GM12878 (cell line): Measurements from ENCODE around the gene ARHGEF38. TPM values are rescaled to one million over a fixed set of nuclear protein-coding genes. Genes with fewer than 3 reads are reported as not detected.

Source experiments
- ATAC-seq: fragments of 200-7000 bp; cut with Tn5 transposase; 3 replicates; pipeline ENCODE4 v1.9.1; 2020; ENCODE audit warnings: mild to moderate bottlenecking, moderate library complexity
- BruUV-seq: library from RNA; stranded (reverse); fragments of 400-500 nt; replicated peaks from 2 replicates; lab custom pipeline; 2021; lab: Mats Ljungman, UMichigan
- CTCF ChIA-PET: fragments of 300-600 bp; sonication (Branson Sonifier 250); formaldehyde crosslinking; extraction: SDS; loops from one replicate; lab custom pipeline; 2021; ENCODE audit warnings: inconsistent platforms; lab: Yijun Ruan, JAX
- POLR2A ChIA-PET: fragments of 350-600 bp; formaldehyde crosslinking; extraction: SDS; loops from one replicate; lab custom pipeline; 2021; ENCODE audit warnings: inconsistent platforms; lab: Charles Lee
- RAD21 ChIA-PET: fragments of 300-600 bp; sonication (Branson Sonifier 250); formaldehyde crosslinking; loops from one replicate; lab custom pipeline; 2023; ENCODE audit warnings: antibody characterized with exemption; ENCODE audit not compliant: unreplicated experiment; lab: Charles Lee
- SMC1A ChIA-PET: fragments of 300-600 bp; sonication (Branson Sonifier 250); formaldehyde crosslinking; loops from one replicate; lab custom pipeline; 2023; ENCODE audit not compliant: unreplicated experiment, uncharacterized antibody; lab: Charles Lee
- DNase-seq: peaks from one replicate; pipeline ENCODE4 v3.0.0-alpha.2; 2011; ENCODE audit warnings: low read depth, low spot score
- FAIRE-seq: peaks from 3 replicates; lab custom pipeline; 2011; peaks lifted over from hg19 to GRCh38; lab: Jason Lieb, UNC
- H2AFZ ChIP-seq: 2 replicates; pipeline ENCODE4 v1.6.0; 2011; ENCODE audit warnings: low read depth, low read length, control low read depth; ENCODE audit not compliant: control insufficient read depth
- H3K27ac ChIP-seq: 2 replicates; pipeline ENCODE4 v1.5.1; 2011; ENCODE audit warnings: control low read depth; ENCODE audit not compliant: control insufficient read depth, insufficient read depth
- H3K27me3 ChIP-seq, 2 experiments: replicated peaks in 1 of 2; 2 replicates each; pipeline versions ENCODE4 v1.6.0 to v1.6.1; 2011; ENCODE audit warnings: low read length in 1 of 2; ENCODE audit not compliant: control insufficient read depth in 2 of 2, insufficient read depth in 2 of 2
- H3K36me3 ChIP-seq, 2 experiments: 2 replicates each; pipeline ENCODE4 v1.5.1; 2011; ENCODE audit warnings: low read length in 1 of 2; ENCODE audit not compliant: control insufficient read depth in 2 of 2, insufficient read depth in 2 of 2
- H3K4me1 ChIP-seq: 2 replicates; pipeline ENCODE4 v1.6.1; 2011; ENCODE audit warnings: mild to moderate bottlenecking, low read length, moderate library complexity, mixed read lengths; ENCODE audit not compliant: control insufficient read depth, insufficient read depth
- H3K4me2 ChIP-seq: 2 replicates; pipeline ENCODE4 v1.6.0; 2011; ENCODE audit warnings: control low read depth; ENCODE audit not compliant: control insufficient read depth, insufficient read depth
- H3K4me3 ChIP-seq: fragments of 200-600 bp; sonication (generic); 2 replicates; pipeline ENCODE4 v1.5.1; 2016
- H3K79me2 ChIP-seq: 2 replicates; pipeline ENCODE4 v1.6.0; 2011; ENCODE audit warnings: low read length; ENCODE audit not compliant: control insufficient read depth, insufficient read depth
- H3K9ac ChIP-seq: 2 replicates; pipeline ENCODE4 v1.8.0; 2011; ENCODE audit warnings: low read length, control low read depth, mixed read lengths; ENCODE audit not compliant: control insufficient read depth, insufficient read depth
- H3K9me3 ChIP-seq: replicated peaks from 3 replicates; pipeline ENCODE4 v1.5.1; 2011; ENCODE audit warnings: mild to moderate bottlenecking, low read length; ENCODE audit not compliant: control insufficient read depth, insufficient read depth
- H4K20me1 ChIP-seq: 2 replicates; pipeline ENCODE4 v1.6.0; 2011; ENCODE audit not compliant: control insufficient read depth, insufficient read depth
- CBX3 ChIP-seq: fragments of 200-600 bp; sonication (generic); IDR thresholded peaks from 2 replicates; pipeline ENCODE4 v1.6.1; 2016; ENCODE audit warnings: low read depth, borderline replicate concordance
- CEBPB ChIP-seq, 2 experiments: fragments of 150-350 bp in 1 of 2; IDR thresholded peaks; 2 replicates each; pipeline ENCODE4 v1.6.1; 2012 to 2014; ENCODE audit warnings: low read depth in 2 of 2, low read length in 2 of 2, borderline replicate concordance in 1 of 2, inconsistent platforms in 1 of 2
- LARP7 ChIP-seq: fragments of 450-650 bp; IDR thresholded peaks from 2 replicates; pipeline ENCODE4 v1.6.1; 2017; ENCODE audit warnings: mild to moderate bottlenecking
- NFIC ChIP-seq: IDR thresholded peaks from 2 replicates; pipeline ENCODE4 v1.6.1; 2012; ENCODE audit warnings: low read depth, mild to moderate bottlenecking, inconsistent platforms, low read length, moderate library complexity
- POLR2A ChIP-seq: IDR thresholded peaks from 2 replicates; pipeline ENCODE4 v1.6.1; 2011; ENCODE audit warnings: low read depth, mild to moderate bottlenecking, low read length
- POU2F2 ChIP-seq: IDR thresholded peaks from 3 replicates; pipeline ENCODE4 v1.6.1; 2011; ENCODE audit warnings: low read depth, mild to moderate bottlenecking, low read length, borderline replicate concordance
- RCOR1 ChIP-seq: conservative IDR thresholded peaks from 2 replicates; pipeline ENCODE4 v1.6.1; 2012; ENCODE audit warnings: low read depth, low read length, improper control_type of control experiment
- SMARCA5 ChIP-seq: fragments of 450-650 bp; IDR thresholded peaks from 2 replicates; pipeline ENCODE4 v1.6.1; 2017; ENCODE audit warnings: mild to moderate bottlenecking
- TCF3 ChIP-seq: IDR thresholded peaks from 2 replicates; pipeline ENCODE4 v1.6.1; 2012; ENCODE audit warnings: low read depth, mild to moderate bottlenecking, low read length, borderline replicate concordance; ENCODE audit not compliant: insufficient read depth
- ZBED1 ChIP-seq: IDR thresholded peaks from 2 replicates; pipeline ENCODE4 v1.6.1; 2016; ENCODE audit warnings: borderline replicate concordance
- ZZZ3 ChIP-seq: IDR thresholded peaks from 2 replicates; pipeline ENCODE4 v1.6.1; 2011; ENCODE audit warnings: low read depth; ENCODE audit not compliant: control insufficient read depth, insufficient read length
- WGBS: methylation state at CpG from one replicate; pipeline ENCODE4 v1.1.6; 2016; ENCODE audit warnings: low lambda C conversion rate; ENCODE audit not compliant: insufficient replicate concordance, insufficient coverage; ENCODE audit errors: missing lambda C conversion rate; 5-methylcytosine and 5-hydroxymethylcytosine counted together
- in situ Hi-C: fragments of 300-500 bp; cut with MboI; formaldehyde crosslinking; loops from 9 replicates; pipeline ENCODE4 v1.14.3; 2018; ENCODE audit warnings: mixed read lengths
- intact Hi-C: fragments of 100-400 bp; cut with micrococcal nuclease; formaldehyde crosslinking; loops from one replicate; pipeline ENCODE4 v1.14.2; 2022; ENCODE audit not compliant: unreplicated experiment
- polyA plus RNA-seq, 11 experiments: library from polyadenylated mRNA; depleted of rRNA in 4 of 11; unstranded in 6 of 11; stranded (reverse) in 5 of 11; fragments of >200 nt; fragmentation: Nextera tagmentation in 4 of 11; fragmentation: Illumina TruSeq in 1 of 11; extraction: Ambion mirVana in 4 of 11; extraction: Trizol in 1 of 11; gene quantifications; 1 replicate in 1 of 11; 2 replicates in 10 of 11; pipeline versions ENCODE4 v1.2.1 to v1.2.3, GENCODE V29; 2011 to 2016; ENCODE audit warnings: inconsistent platforms in 2 of 11, missing spikeins in 2 of 11, low read depth in 1 of 11
- total RNA-seq, 4 experiments: library from RNA; depleted of rRNA in 3 of 4; stranded (reverse); fragments of >200 nt in 3 of 4; fragmentation: Illumina TruSeq in 1 of 4; extraction: Trizol in 1 of 4; gene quantifications; 2 replicates each; pipeline versions ENCODE4 v1.2.1 to v1.2.3, GENCODE V29; 2013 to 2021
- TF ChIP-seq, protein P1 (sequence below): fragments of 450-650 bp; IDR thresholded peaks from 2 replicates; pipeline ENCODE4 v1.6.1; 2017; ENCODE audit warnings: low read depth, mild to moderate bottlenecking, moderate library complexity
- TF ChIP-seq, protein P2 (sequence below): fragments of 450-650 bp; IDR thresholded peaks from 2 replicates; pipeline ENCODE4 v1.6.1; 2017; ENCODE audit warnings: antibody characterized with exemption, mild to moderate bottlenecking, moderate library complexity
- TF ChIP-seq, protein P3 (sequence below): IDR thresholded peaks from 2 replicates; pipeline ENCODE4 v1.6.1; 2012; ENCODE audit warnings: mild to moderate bottlenecking, low read depth, low read length

Gene ARHGEF38
- total and polyA plus RNA-seq, 10 of the 15 experiments (the other 5 are each of a cell fraction or from before 2014, with no cell fraction given) = 0.01 to 1.1 (median 0.09) TPM; not detected in 2

DNA sequence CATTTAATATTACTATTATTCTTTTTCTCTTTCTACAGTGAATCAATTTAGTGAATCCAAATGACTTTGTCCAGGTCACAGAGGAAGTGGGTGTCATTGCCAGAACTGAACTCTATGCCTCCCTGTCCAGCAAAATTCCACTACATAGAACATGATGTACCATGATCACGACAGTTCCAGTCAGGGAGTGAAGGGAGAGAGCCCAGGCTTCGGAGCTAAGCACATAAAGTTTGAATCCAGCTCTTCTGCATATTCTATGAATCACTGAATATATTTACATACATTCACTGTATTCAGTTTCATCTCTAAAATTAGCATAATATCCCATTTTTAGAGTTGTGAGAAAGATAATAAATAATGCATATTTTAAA, 17.4 kb downstream of the ARHGEF38 start:
- FAIRE-seq = no peak

More for the DNA sequence above, 17.4 kb downstream of the ARHGEF38 start:
- Histone ChIP-seq H4K20me1 (no peaks in the 10 kb centered on the region), H3K4me2 (no peak overlapping the region), H3K27me3 (no peaks in the 10 kb centered on the region)
- intact Hi-C loops (no loop called here), in situ Hi-C loops (no loop called here)
- no peak for TF ChIP-seq LARP7
- TF ChIP-seq, protein P1, sequence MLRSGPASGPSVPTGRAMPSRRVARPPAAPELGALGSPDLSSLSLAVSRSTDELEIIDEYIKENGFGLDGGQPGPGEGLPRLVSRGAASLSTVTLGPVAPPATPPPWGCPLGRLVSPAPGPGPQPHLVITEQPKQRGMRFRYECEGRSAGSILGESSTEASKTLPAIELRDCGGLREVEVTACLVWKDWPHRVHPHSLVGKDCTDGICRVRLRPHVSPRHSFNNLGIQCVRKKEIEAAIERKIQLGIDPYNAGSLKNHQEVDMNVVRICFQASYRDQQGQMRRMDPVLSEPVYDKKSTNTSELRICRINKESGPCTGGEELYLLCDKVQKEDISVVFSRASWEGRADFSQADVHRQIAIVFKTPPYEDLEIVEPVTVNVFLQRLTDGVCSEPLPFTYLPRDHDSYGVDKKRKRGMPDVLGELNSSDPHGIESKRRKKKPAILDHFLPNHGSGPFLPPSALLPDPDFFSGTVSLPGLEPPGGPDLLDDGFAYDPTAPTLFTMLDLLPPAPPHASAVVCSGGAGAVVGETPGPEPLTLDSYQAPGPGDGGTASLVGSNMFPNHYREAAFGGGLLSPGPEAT = no peak
- TF ChIP-seq TCF3 = no peak
- TF ChIP-seq CEBPB (IDR thresholded peaks at IDR 0.05; ENCODE audit: borderline replicate concordance in 1 of 2, low read depth in 2 of 2, low read length in 2 of 2) = no peak
- TF ChIP-seq ZBED1 = no peak
- no peak for TF ChIP-seq SMARCA5
- no peak for TF ChIP-seq CBX3
- TF ChIP-seq, protein P2, sequence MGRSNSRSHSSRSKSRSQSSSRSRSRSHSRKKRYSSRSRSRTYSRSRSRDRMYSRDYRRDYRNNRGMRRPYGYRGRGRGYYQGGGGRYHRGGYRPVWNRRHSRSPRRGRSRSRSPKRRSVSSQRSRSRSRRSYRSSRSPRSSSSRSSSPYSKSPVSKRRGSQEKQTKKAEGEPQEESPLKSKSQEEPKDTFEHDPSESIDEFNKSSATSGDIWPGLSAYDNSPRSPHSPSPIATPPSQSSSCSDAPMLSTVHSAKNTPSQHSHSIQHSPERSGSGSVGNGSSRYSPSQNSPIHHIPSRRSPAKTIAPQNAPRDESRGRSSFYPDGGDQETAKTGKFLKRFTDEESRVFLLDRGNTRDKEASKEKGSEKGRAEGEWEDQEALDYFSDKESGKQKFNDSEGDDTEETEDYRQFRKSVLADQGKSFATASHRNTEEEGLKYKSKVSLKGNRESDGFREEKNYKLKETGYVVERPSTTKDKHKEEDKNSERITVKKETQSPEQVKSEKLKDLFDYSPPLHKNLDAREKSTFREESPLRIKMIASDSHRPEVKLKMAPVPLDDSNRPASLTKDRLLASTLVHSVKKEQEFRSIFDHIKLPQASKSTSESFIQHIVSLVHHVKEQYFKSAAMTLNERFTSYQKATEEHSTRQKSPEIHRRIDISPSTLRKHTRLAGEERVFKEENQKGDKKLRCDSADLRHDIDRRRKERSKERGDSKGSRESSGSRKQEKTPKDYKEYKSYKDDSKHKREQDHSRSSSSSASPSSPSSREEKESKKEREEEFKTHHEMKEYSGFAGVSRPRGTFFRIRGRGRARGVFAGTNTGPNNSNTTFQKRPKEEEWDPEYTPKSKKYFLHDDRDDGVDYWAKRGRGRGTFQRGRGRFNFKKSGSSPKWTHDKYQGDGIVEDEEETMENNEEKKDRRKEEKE = no peak
- no peak for TF ChIP-seq POU2F2
- no peak for TF ChIP-seq RCOR1
- no peak for TF ChIP-seq NFIC
- no peak for TF ChIP-seq ZZZ3
- no peak for TF ChIP-seq POLR2A
- TF ChIP-seq, protein P3, sequence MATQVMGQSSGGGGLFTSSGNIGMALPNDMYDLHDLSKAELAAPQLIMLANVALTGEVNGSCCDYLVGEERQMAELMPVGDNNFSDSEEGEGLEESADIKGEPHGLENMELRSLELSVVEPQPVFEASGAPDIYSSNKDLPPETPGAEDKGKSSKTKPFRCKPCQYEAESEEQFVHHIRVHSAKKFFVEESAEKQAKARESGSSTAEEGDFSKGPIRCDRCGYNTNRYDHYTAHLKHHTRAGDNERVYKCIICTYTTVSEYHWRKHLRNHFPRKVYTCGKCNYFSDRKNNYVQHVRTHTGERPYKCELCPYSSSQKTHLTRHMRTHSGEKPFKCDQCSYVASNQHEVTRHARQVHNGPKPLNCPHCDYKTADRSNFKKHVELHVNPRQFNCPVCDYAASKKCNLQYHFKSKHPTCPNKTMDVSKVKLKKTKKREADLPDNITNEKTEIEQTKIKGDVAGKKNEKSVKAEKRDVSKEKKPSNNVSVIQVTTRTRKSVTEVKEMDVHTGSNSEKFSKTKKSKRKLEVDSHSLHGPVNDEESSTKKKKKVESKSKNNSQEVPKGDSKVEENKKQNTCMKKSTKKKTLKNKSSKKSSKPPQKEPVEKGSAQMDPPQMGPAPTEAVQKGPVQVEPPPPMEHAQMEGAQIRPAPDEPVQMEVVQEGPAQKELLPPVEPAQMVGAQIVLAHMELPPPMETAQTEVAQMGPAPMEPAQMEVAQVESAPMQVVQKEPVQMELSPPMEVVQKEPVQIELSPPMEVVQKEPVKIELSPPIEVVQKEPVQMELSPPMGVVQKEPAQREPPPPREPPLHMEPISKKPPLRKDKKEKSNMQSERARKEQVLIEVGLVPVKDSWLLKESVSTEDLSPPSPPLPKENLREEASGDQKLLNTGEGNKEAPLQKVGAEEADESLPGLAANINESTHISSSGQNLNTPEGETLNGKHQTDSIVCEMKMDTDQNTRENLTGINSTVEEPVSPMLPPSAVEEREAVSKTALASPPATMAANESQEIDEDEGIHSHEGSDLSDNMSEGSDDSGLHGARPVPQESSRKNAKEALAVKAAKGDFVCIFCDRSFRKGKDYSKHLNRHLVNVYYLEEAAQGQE = no peak
- TF ChIP-seq, all 136 proteins: peak for 0
- BruUV-seq = no TSS peak
- WGBS = 0% methylated on average over 2 of the region's 2 CpGs
- SMC1A ChIA-PET = interaction anchor here (0.5 to 1.2 kb wide), 3 partner anchors 12 to 18 kb away, joined by 3 read pairs; no protein-coding TSS in a partner anchor
- DNase-seq = no peak
- Histone ChIP-seq H3K4me3 (no peak overlapping the region), H3K9ac (no peak overlapping the region), H3K27ac (no peak overlapping the region), H3K36me3 (no peaks in the 10 kb centered on the region), H3K79me2 (no peaks in the 10 kb centered on the region), H3K9me3 (no peaks in the 10 kb centered on the region), H3K4me1 (no peaks in the 10 kb centered on the region), H2AFZ (no peak overlapping the region)
- ATAC-seq = no peak
- CTCF ChIA-PET = interaction anchor here (1.0 to 1.6 kb wide), 2 partner anchors 9 to 28 kb away, joined by 3 to 4 read pairs; no protein-coding TSS in a partner anchor
- RAD21 ChIA-PET = no interaction called here
- POLR2A ChIA-PET = no interaction called here
